ENCODE results near the gene FKBP6. TPM values are rescaled to one million over a fixed set of nuclear protein-coding genes. Genes with fewer than 3 reads are reported as not detected.
"Not testable (repeated sequence)": the region's sequence is repeated elsewhere in the genome, so short reads cannot be mapped to it uniquely, and the experiment has no call there.

Gene FKBP6
- total and polyA plus RNA-seq, 9 of the 15 experiments (the other 6 are each of a cell fraction or from before 2014, with no cell fraction given): not detected

DNA sequence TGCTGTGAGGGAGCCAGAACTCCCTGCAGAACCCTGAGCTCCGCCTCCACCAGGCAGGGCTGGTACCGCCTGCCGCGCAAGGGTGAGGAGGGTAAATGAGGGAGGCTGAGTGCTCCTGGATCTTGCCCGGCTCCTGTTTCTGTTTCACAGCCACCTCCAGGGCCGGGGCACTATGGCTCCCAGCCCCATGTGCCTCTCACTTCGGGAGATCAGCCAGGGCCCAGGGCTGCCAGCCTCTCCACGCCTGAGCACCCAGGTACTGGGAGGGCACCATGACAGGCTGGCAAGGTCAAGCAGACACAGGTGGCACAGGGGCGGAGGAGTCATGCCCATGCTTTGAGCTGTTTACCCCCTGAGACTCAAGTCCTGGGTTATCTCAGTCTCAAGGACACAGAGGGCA lies 8.4 kb upstream of the FKBP6 start:
- Histone ChIP-seq H3K27me3 (ENCODE audit: control insufficient read depth in 2 of 2, insufficient read depth in 2 of 2, low read length in 2 of 2) (peaks cover 15 to 56% of the 10 kb centered on the region in 2 experiments), H3K4me1 (replicated peaks in 1 of 2; ENCODE audit: control insufficient read depth in 2 of 2, insufficient read depth in 2 of 2, low read length in 2 of 2) (peaks cover 0 to 14% of the 10 kb centered on the region in 2 experiments; a peak in 2 of 5 replicates)
- DNase-seq (ENCODE audit: extremely low read depth in 1 of 4, low spot score in 3 of 4); POLR2A ChIA-PET; H3K9me3 ChIP-seq (replicated peaks; ENCODE audit: control insufficient read depth, insufficient read depth, low read depth, low read length); H3K9me1 ChIP-seq (ENCODE audit: control insufficient read depth, insufficient read depth, low read length); ATAC-seq; H3K27ac ChIP-seq (ENCODE audit: extremely low read depth, low read depth, low read length); H3K36me3 ChIP-seq (ENCODE audit: control insufficient read depth, insufficient read depth, low read length); H2AFZ ChIP-seq (ENCODE audit: low read depth, low read length); H3K79me2 ChIP-seq (ENCODE audit: control insufficient read depth, insufficient read depth, low read length); intact Hi-C loops (cut with micrococcal nuclease); FAIRE-seq; H3K4me3 ChIP-seq; H4K20me1 ChIP-seq (replicated peaks; ENCODE audit: control insufficient read depth, insufficient read depth, low read length); CTCF ChIA-PET (ENCODE audit: low intra/inter-chr PET ratio); BruUV-seq (replicated peaks); H3K4me2 ChIP-seq (ENCODE audit: insufficient read depth, low read length); H3K9ac ChIP-seq (ENCODE audit: insufficient read depth in 1 of 2, low read depth in 2 of 2, low read length in 2 of 2): not testable (repeated sequence)
- 20% methylated on average over 7 of the region's 9 CpGs for WGBS (ENCODE audit: insufficient coverage, low coverage, missing lambda C conversion rate)
- in situ Hi-C loops (cut with MboI): loop anchor here (5.0 kb wide), 1 partner anchor 113 kb away; the partner anchor contains the start of gene FZD9
- TF ChIP-seq, protein P1, sequence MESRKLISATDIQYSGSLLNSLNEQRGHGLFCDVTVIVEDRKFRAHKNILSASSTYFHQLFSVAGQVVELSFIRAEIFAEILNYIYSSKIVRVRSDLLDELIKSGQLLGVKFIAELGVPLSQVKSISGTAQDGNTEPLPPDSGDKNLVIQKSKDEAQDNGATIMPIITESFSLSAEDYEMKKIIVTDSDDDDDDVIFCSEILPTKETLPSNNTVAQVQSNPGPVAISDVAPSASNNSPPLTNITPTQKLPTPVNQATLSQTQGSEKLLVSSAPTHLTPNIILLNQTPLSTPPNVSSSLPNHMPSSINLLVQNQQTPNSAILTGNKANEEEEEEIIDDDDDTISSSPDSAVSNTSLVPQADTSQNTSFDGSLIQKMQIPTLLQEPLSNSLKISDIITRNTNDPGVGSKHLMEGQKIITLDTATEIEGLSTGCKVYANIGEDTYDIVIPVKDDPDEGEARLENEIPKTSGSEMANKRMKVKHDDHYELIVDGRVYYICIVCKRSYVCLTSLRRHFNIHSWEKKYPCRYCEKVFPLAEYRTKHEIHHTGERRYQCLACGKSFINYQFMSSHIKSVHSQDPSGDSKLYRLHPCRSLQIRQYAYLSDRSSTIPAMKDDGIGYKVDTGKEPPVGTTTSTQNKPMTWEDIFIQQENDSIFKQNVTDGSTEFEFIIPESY (CRISPR knock-in tag; IDR thresholded peaks at IDR 0.05): peak; percentile 44; the same call in 1 of the 2 replicates

DNA sequence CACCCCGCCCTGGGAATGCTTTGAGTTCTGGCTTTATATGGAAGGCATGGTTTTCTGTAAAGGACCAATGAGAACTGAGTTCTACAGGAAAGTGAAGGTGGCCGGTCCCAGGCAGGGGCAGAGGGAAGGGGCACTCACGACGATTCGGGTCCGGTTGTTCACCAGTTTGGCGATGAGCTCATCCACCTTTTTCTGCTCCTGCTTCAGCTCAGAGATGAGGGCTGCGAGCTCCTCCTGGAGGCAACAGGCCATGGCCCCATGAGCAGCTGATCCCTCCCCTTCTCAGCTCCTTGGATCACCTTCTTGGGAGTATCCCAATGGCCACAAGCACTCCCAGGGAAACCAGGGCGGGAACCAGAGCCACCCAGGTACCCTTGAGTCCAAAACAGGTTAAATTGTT lies 8.0 kb upstream of the FKBP6 start:
- H3K4me1 ChIP-seq (replicated peaks in 1 of 2; ENCODE audit: control insufficient read depth in 2 of 2, insufficient read depth in 2 of 2, low read length in 2 of 2): peaks cover 0 to 15% of the 10 kb centered on the region in 2 experiments; a peak in 2 of 5 replicates
- H2AFZ ChIP-seq (ENCODE audit: low read depth, low read length); FAIRE-seq; H3K4me3 ChIP-seq; in situ Hi-C loops (cut with MboI); H3K27ac ChIP-seq (ENCODE audit: extremely low read depth, low read depth, low read length); H4K20me1 ChIP-seq (replicated peaks; ENCODE audit: control insufficient read depth, insufficient read depth, low read length); H3K9me1 ChIP-seq (ENCODE audit: control insufficient read depth, insufficient read depth, low read length); H3K36me3 ChIP-seq (ENCODE audit: control insufficient read depth, insufficient read depth, low read length); H3K9ac ChIP-seq (ENCODE audit: insufficient read depth in 1 of 2, low read depth in 2 of 2, low read length in 2 of 2); H3K9me3 ChIP-seq (replicated peaks; ENCODE audit: control insufficient read depth, insufficient read depth, low read depth, low read length); H3K79me2 ChIP-seq (ENCODE audit: control insufficient read depth, insufficient read depth, low read length); POLR2A ChIA-PET; H3K4me2 ChIP-seq (ENCODE audit: insufficient read depth, low read length); CTCF ChIA-PET (ENCODE audit: low intra/inter-chr PET ratio); BruUV-seq (replicated peaks): not testable (repeated sequence)
- intact Hi-C loops (cut with micrococcal nuclease): loop anchor here (5.0 kb wide), 2 partner anchors 117 to 132 kb away; no protein-coding TSS in a partner anchor
- DNase-seq (ENCODE audit: extremely low read depth in 1 of 4, low spot score in 3 of 4): peak in 1 of 4 experiments; percentile 31
- peaks cover 17 to 58% of the 10 kb centered on the region in 2 experiments for H3K27me3 ChIP-seq (ENCODE audit: control insufficient read depth in 2 of 2, insufficient read depth in 2 of 2, low read length in 2 of 2)
- 9% methylated on average over 8 of the region's 9 CpGs for WGBS (ENCODE audit: insufficient coverage, low coverage, missing lambda C conversion rate)
- peak; percentile 63 for ATAC-seq
- TF ChIP-seq STAG1 (CRISPR knock-in tag; IDR thresholded peaks at IDR 0.05; ENCODE audit: borderline replicate concordance): peak; percentile 46; the same call in 1 of the 2 replicates
- TF ChIP-seq JUND (IDR thresholded peaks at IDR 0.05; ENCODE audit: borderline replicate concordance, low read depth, low read length): peak; percentile 55
- peak; percentile 55; the same call in 1 of the 3 replicates for TF ChIP-seq JUND (tag; IDR thresholded peaks at IDR 0.05; ENCODE audit: borderline replicate concordance, low read depth, low read length)
